ENCODE results near the gene OSBPL10.

The OSBPL10 gene

DNA sequence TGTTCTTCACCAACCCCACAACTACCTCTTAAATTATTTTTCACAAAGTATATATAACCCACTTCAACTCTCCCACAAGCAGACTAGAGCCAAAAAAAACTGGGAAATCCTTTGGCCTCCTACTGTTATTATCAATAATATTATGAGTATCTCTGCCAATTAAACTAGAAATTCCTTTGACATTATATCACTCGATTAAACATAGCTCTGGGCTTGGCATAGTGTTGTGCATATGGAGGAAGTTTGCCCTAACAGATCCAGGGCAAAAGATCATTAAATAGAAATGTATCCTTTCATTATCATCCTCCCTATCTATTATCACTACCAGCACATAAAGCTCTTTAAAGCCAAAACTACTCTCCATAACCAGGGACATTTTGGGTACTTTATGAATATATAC, 74.9 kb downstream of the OSBPL10 start:
- Histone ChIP-seq H3K4me3 (no peak overlapping the region), H3K27ac (no peak overlapping the region)
- TF ChIP-seq, protein P1, sequence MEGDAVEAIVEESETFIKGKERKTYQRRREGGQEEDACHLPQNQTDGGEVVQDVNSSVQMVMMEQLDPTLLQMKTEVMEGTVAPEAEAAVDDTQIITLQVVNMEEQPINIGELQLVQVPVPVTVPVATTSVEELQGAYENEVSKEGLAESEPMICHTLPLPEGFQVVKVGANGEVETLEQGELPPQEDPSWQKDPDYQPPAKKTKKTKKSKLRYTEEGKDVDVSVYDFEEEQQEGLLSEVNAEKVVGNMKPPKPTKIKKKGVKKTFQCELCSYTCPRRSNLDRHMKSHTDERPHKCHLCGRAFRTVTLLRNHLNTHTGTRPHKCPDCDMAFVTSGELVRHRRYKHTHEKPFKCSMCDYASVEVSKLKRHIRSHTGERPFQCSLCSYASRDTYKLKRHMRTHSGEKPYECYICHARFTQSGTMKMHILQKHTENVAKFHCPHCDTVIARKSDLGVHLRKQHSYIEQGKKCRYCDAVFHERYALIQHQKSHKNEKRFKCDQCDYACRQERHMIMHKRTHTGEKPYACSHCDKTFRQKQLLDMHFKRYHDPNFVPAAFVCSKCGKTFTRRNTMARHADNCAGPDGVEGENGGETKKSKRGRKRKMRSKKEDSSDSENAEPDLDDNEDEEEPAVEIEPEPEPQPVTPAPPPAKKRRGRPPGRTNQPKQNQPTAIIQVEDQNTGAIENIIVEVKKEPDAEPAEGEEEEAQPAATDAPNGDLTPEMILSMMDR (IDR thresholded peaks at IDR 0.05) = no peak
- DNase-seq (ENCODE audit: low spot score) = no peak

DNA sequence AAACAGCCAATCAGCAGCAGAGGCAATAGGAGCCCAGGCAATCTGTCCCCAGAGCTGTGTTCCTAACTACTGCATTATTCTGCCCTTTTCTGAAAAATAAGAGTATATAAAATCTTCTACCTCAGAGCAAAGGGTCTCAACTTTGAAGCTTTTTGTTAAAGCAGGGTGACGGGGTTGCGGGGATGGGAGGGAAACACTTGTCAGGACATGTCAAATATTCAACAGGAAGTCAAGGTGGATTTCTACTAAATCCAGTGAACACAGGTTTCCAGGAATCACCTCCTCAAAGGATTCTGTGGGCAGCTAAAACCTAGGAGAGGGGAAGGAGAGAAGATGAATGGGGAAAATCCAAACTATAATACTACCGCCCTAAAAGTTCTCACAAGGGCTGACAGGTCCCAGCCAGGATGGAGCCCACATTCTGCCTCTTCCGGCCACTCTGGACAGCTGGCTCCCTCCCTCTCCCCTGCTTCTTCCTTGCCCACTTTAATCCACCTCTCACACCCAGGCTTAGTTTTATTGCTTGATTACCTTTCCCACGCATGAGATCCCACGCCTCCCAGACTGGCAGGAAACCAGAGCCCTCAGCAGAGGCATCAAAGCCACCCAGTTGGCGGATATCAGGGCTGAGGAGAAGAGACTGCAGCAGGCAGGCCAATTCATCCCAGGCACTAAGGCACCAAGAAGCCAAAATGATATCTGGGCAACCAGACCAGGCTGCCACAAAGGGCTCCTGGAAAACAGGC, 77.2 kb downstream of the OSBPL10 start:
- no peak overlapping the region for H3K4me3 ChIP-seq
- H3K27ac ChIP-seq = no peak overlapping the region
- TF ChIP-seq, protein P1 (IDR thresholded peaks at IDR 0.05) = no peak
- no peak for DNase-seq (ENCODE audit: low spot score)

DNA sequence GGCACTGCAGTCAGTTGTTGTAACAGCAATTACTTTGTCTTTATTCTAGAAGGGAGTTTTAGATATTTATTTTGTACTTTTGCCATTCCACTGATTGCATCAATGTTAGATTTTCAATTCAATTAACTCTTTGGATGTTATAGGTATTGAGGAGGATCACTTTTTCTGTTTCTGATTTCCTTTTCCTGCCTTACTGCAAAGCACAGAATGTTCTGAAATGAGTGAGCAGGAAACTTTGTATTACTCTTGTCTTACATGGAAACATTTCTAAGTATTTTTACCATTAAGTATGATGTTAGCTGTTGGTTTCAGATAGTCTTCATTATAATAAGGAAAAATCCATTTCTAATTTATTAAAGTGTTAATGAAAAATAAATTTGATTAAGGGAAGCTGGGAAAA, 80.5 kb downstream of the OSBPL10 start:
- DNase-seq (ENCODE audit: low spot score) = no peak
- Histone ChIP-seq H3K27ac (no peak overlapping the region), H3K4me3 (no peak overlapping the region)
- TF ChIP-seq, protein P1 (IDR thresholded peaks at IDR 0.05) = no peak

DNA sequence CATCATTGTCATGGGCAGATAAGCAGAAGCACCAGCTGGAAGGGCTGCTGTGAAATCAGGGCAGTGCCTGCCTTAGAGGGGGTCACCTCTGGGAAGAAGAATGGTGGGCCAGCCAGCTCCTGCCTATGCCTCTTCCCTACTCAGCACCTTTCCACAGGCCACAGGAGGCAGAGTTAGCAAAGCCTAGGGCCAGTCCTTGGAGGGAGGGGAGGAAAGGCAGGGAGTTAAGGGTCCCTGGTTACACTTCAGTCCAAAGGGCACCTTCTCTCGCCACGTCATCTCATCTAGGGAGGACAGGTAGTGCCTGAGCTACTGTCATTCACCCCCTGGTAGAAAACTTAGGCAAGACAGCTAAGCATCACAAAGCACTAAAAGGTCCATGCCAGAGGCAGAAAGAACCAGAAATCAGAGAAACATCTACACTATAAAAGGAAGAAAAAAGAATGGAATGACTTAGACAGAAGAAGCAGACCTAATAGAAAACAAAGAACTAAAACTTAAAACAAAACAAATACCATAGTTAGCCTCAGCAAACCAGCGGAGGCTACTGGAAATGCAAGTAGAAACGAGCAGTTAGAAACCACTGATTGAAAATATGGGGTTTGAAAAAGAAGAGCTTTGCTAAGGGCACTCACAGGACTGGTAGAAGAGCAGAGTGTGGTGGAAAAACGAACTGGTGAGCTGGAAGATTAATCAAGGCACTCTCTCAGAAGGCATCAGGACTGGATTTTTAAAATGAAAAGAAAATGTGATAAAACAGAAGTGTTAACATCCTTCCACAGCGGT, 84.2 kb downstream of the OSBPL10 start:
- no peak for DNase-seq (ENCODE audit: low spot score)
- TF ChIP-seq, protein P1 (IDR thresholded peaks at IDR 0.05) = no peak
- no peak overlapping the region for H3K4me3 ChIP-seq
- no peak overlapping the region for H3K27ac ChIP-seq

DNA sequence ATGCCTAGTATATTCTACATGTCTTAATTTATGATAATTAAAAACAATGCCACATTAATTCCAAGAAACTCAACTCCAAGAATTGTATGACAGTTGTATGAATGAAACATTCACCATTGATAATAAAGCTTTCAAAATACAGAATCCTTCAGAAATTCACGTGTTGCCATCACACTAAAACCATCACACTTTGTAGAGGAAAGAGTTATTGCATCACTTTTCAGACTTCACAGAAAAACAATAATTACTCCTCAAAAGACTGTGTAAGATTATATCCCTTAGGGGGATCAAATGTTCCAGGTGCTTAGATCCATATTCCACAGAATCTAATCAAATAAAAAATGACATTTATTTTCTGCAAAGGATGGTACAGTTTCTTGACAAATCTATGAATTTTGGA, 85.0 kb downstream of the OSBPL10 start:
- H3K4me3 ChIP-seq = no peak overlapping the region
- DNase-seq (ENCODE audit: low spot score) = no peak
- no peak overlapping the region for H3K27ac ChIP-seq
- TF ChIP-seq, protein P1 (IDR thresholded peaks at IDR 0.05) = no peak

DNA sequence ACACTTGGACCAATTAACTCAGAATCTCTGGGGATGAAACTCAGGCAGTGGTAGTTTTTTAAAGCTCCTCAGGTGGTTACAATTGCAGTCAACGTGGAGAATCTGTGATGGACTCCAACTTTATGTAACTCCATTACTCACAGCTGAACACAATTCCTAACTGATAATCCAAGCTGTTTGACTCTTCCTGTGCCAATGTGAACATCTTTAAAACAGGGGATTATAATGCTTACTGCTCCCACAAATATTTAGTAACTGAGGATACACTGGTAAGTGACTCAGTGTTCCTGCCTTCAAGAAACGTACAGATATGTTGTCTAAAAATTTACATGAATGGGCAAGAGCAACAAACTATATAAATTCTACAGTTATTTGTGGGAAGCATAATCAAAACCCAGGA, 85.6 kb downstream of the OSBPL10 start:
- DNase-seq (ENCODE audit: low spot score) = no peak
- no peak overlapping the region for H3K4me3 ChIP-seq
- TF ChIP-seq, protein P1 (IDR thresholded peaks at IDR 0.05) = no peak
- no peak overlapping the region for H3K27ac ChIP-seq
